Fibroblast of lung (primary cell): ENCODE measurements around the gene UPK3A. TPM values are rescaled to one million over a fixed set of nuclear protein-coding genes. Genes with fewer than 3 reads are reported as not detected.
"Not testable (repeated sequence)": the region's sequence is repeated elsewhere in the genome, so short reads cannot be mapped to it uniquely, and the experiment has no call there.

Experiments used
- DNase-seq, 2 donors: peaks; one replicate each; pipeline versions ENCODE4 v3.0.0 to v3.0.0-alpha.2; 2010; ENCODE audit warnings: low read depth in 2 of 2
- H2AFZ ChIP-seq: 2 replicates; pipeline ENCODE4 v1.5.1; 2012; ENCODE audit warnings: low read length, control low read depth, inconsistent platforms
- H3K27ac ChIP-seq: 2 replicates; pipeline ENCODE4 v1.5.1; 2011; ENCODE audit warnings: low read length, control low read depth; ENCODE audit not compliant: insufficient read depth
- H3K27me3 ChIP-seq: 2 replicates; pipeline ENCODE4 v1.5.1; 2011; ENCODE audit warnings: mild to moderate bottlenecking, low read length; ENCODE audit not compliant: control insufficient read depth, insufficient read depth
- H3K36me3 ChIP-seq: 2 replicates; pipeline ENCODE4 v1.5.1; 2011; ENCODE audit warnings: low read length; ENCODE audit not compliant: control insufficient read depth, insufficient read depth
- H3K4me1 ChIP-seq: 2 replicates; pipeline ENCODE4 v1.5.1; 2011; ENCODE audit warnings: low read length; ENCODE audit not compliant: control insufficient read depth, insufficient read depth; ENCODE audit errors: extremely low read depth
- H3K4me2 ChIP-seq: 2 replicates; pipeline ENCODE4 v1.5.1; 2011; ENCODE audit warnings: low read length, control low read depth; ENCODE audit not compliant: insufficient read depth; ENCODE audit errors: extremely low read depth
- H3K4me3 ChIP-seq, 4 experiments: fragments of 200-600 bp in 1 of 4; sonication (generic) in 1 of 4; replicated peaks in 1 of 4; 2 replicates each; pipeline ENCODE4 v1.5.1; 2011 to 2016; ENCODE audit warnings: low read length in 4 of 4, low read depth in 3 of 4, mild to moderate bottlenecking in 3 of 4, control low read depth in 2 of 4, inconsistent platforms in 1 of 4, mixed read lengths in 1 of 4; ENCODE audit not compliant: insufficient read depth in 1 of 4; ENCODE audit errors: control extremely low read depth in 1 of 4
- H3K79me2 ChIP-seq: 2 replicates; pipeline ENCODE4 v1.5.1; 2012; ENCODE audit warnings: mild to moderate bottlenecking, low read length, inconsistent platforms; ENCODE audit not compliant: control insufficient read depth, insufficient read depth
- H3K9ac ChIP-seq: 2 replicates; pipeline ENCODE4 v1.5.1; 2011; ENCODE audit warnings: mild to moderate bottlenecking, low read length, control low read depth; ENCODE audit not compliant: insufficient read depth
- H3K9me3 ChIP-seq: 2 replicates; pipeline ENCODE4 v1.5.1; 2012; ENCODE audit warnings: low read depth, low read length; ENCODE audit not compliant: control insufficient read depth, insufficient read depth
- H4K20me1 ChIP-seq: 2 replicates; pipeline ENCODE4 v1.5.1; 2011; ENCODE audit warnings: low read length; ENCODE audit not compliant: control insufficient read depth, insufficient read depth; ENCODE audit errors: extremely low read depth
- CTCF ChIP-seq, 2 donors: IDR thresholded peaks in 1 of 2; conservative IDR thresholded peaks in 1 of 2; 1 replicate in 1 of 2; 2 replicates in 1 of 2; pipeline ENCODE4 v1.5.1; 2011 to 2012; ENCODE audit warnings: low read length in 2 of 2, control low read depth in 1 of 2, inconsistent platforms in 1 of 2, low read depth in 1 of 2, mild to moderate bottlenecking in 1 of 2
- EZH2 ChIP-seq: IDR thresholded peaks from 2 replicates; pipeline ENCODE4 v1.5.1; 2012; ENCODE audit warnings: low read length, control low read depth, mild to moderate bottlenecking; ENCODE audit errors: missing control alignments
- polyA plus RNA-seq, 2 donors: library from polyadenylated mRNA; depleted of rRNA in 1 of 2; stranded (reverse) in 1 of 2; unstranded in 1 of 2; fragments of >200 nt; gene quantifications; 2 replicates each; pipeline ENCODE4 v1.2.1, GENCODE V29; 2011 to 2012; ENCODE audit warnings: missing spikeins in 1 of 2
- total RNA-seq: library from RNA; depleted of rRNA; stranded (reverse); fragments of >200 nt; gene quantifications from 2 replicates; pipeline ENCODE4 v1.2.1, GENCODE V29; 2014

UPK3A gene
- total and polyA plus RNA-seq, 2 donors (not counting 1 experiment from before 2014, with no cell fraction given) = not detected

- H3K4me3 ChIP-seq = no peak overlapping the region
- no peak for TF ChIP-seq CTCF (conservative IDR thresholded peaks at IDR 0.05 in 1 of 2, IDR thresholded peaks at IDR 0.05 in 1 of 2; ENCODE audit: low read depth in 1 of 2, low read length in 2 of 2)
- H3K9me3 ChIP-seq = no peaks in the 10 kb centered on the region
- peaks cover 19% of the 10 kb centered on the region for H3K27me3 ChIP-seq
- H3K4me1 ChIP-seq = peaks cover 3% of the 10 kb centered on the region
- H3K4me2 ChIP-seq = no peak overlapping the region
- H2AFZ ChIP-seq = no peak overlapping the region
- no peaks in the 10 kb centered on the region for H3K36me3 ChIP-seq
- no peaks in the 10 kb centered on the region for H4K20me1 ChIP-seq
- H3K27ac ChIP-seq = no peak overlapping the region
- no peak overlapping the region for H3K9ac ChIP-seq
- DNase-seq = no peak
- H3K79me2 ChIP-seq = no peaks in the 10 kb centered on the region
Measured at GRCh38 chr22:45294030-45294429, 9.3 kb downstream of the UPK3A start.

- DNase-seq, H3K9me3 ChIP-seq, H3K4me2 ChIP-seq, H3K9ac ChIP-seq, H3K4me1 ChIP-seq, H4K20me1 ChIP-seq, H2AFZ ChIP-seq, H3K4me3 ChIP-seq, H3K36me3 ChIP-seq, H3K79me2 ChIP-seq, H3K27ac ChIP-seq: not testable (repeated sequence)
- H3K27me3 ChIP-seq = peaks cover 19% of the 10 kb centered on the region
Measured at GRCh38 chr22:45295004-45295403, 10.3 kb downstream of the UPK3A start.

- Histone ChIP-seq H2AFZ (no peak overlapping the region), H4K20me1 (no peaks in the 10 kb centered on the region), H3K79me2 (no peaks in the 10 kb centered on the region), H3K4me1 (no peaks in the 10 kb centered on the region), H3K36me3 (no peaks in the 10 kb centered on the region), H3K27me3 (peaks cover 19% of the 10 kb centered on the region), H3K9ac (no peak overlapping the region), H3K4me2 (no peak overlapping the region), H3K27ac (no peak overlapping the region), H3K9me3 (no peaks in the 10 kb centered on the region), H3K4me3 (no peak overlapping the region)
- TF ChIP-seq CTCF (conservative IDR thresholded peaks at IDR 0.05 in 1 of 2, IDR thresholded peaks at IDR 0.05 in 1 of 2; ENCODE audit: low read depth in 1 of 2, low read length in 2 of 2) (no peak), EZH2 (no peak)
- DNase-seq = no peak
Measured at GRCh38 chr22:45295492-45295891, 10.7 kb downstream of the UPK3A start.
